ENCODE measurements around the gene PHACTR1. TPM values are rescaled to one million over a fixed set of nuclear protein-coding genes. Genes with fewer than 3 reads are reported as not detected.
A peak's percentile ranks its signal among the peaks of the same experiment; 100 is the strongest.

PHACTR1 gene
- total and polyA plus RNA-seq, 2 donors (not counting 1 experiment from before 2014, with no cell fraction given) = 0.60 to 1.2 TPM

- TF ChIP-seq EZH2 (IDR thresholded peaks at IDR 0.05; ENCODE audit: low read length, missing control alignments) (no peak), CTCF (conservative IDR thresholded peaks at IDR 0.05 in 1 of 2, IDR thresholded peaks at IDR 0.05 in 1 of 2; ENCODE audit: low read depth in 1 of 2, low read length in 2 of 2) (peak; percentile 26 to 56)
- no peak overlapping the region for H3K9ac ChIP-seq (ENCODE audit: insufficient read depth, low read length)
- no peak overlapping the region for H3K4me3 ChIP-seq (replicated peaks in 1 of 4; ENCODE audit: control extremely low read depth in 1 of 4, insufficient read depth in 1 of 4, low read depth in 3 of 4, low read length in 4 of 4)
- no peak overlapping the region for H3K27ac ChIP-seq (ENCODE audit: insufficient read depth, low read length)
- no peak overlapping the region for H2AFZ ChIP-seq (ENCODE audit: low read length)
- H3K4me1 ChIP-seq (ENCODE audit: control insufficient read depth, extremely low read depth, insufficient read depth, low read length) = no peaks in the 10 kb centered on the region
- H3K27me3 ChIP-seq (ENCODE audit: control insufficient read depth, insufficient read depth, low read length) = no peaks in the 10 kb centered on the region
- no peaks in the 10 kb centered on the region for H3K36me3 ChIP-seq (ENCODE audit: control insufficient read depth, insufficient read depth, low read length)
- H4K20me1 ChIP-seq (ENCODE audit: control insufficient read depth, extremely low read depth, insufficient read depth, low read length) = no peaks in the 10 kb centered on the region
- H3K4me2 ChIP-seq (ENCODE audit: extremely low read depth, insufficient read depth, low read length) = no peak overlapping the region
- DNase-seq (ENCODE audit: low read depth in 2 of 2) = peak; percentile 20 to 56
- no peaks in the 10 kb centered on the region for H3K9me3 ChIP-seq (ENCODE audit: control insufficient read depth, insufficient read depth, low read depth, low read length)
- H3K79me2 ChIP-seq (ENCODE audit: control insufficient read depth, insufficient read depth, low read length) = peaks cover 1% of the 10 kb centered on the region
Measured at GRCh38 chr6:13331516-13332348, 615.2 kb downstream of the PHACTR1 start.

- Histone ChIP-seq H3K9ac (ENCODE audit: insufficient read depth, low read length) (no peak overlapping the region), H3K79me2 (ENCODE audit: control insufficient read depth, insufficient read depth, low read length) (no peaks in the 10 kb centered on the region), H2AFZ (ENCODE audit: low read length) (no peak overlapping the region), H3K4me2 (ENCODE audit: extremely low read depth, insufficient read depth, low read length) (no peak overlapping the region), H3K36me3 (ENCODE audit: control insufficient read depth, insufficient read depth, low read length) (no peaks in the 10 kb centered on the region), H3K27me3 (ENCODE audit: control insufficient read depth, insufficient read depth, low read length) (no peaks in the 10 kb centered on the region), H3K4me1 (ENCODE audit: control insufficient read depth, extremely low read depth, insufficient read depth, low read length) (no peaks in the 10 kb centered on the region), H3K27ac (ENCODE audit: insufficient read depth, low read length) (no peak overlapping the region), H4K20me1 (ENCODE audit: control insufficient read depth, extremely low read depth, insufficient read depth, low read length) (no peaks in the 10 kb centered on the region), H3K4me3 (replicated peaks in 1 of 4; ENCODE audit: control extremely low read depth in 1 of 4, insufficient read depth in 1 of 4, low read depth in 3 of 4, low read length in 4 of 4) (no peak overlapping the region), H3K9me3 (ENCODE audit: control insufficient read depth, insufficient read depth, low read depth, low read length) (no peaks in the 10 kb centered on the region)
- TF ChIP-seq CTCF (conservative IDR thresholded peaks at IDR 0.05 in 1 of 2, IDR thresholded peaks at IDR 0.05 in 1 of 2; ENCODE audit: low read depth in 1 of 2, low read length in 2 of 2) (no peak), EZH2 (IDR thresholded peaks at IDR 0.05; ENCODE audit: low read length, missing control alignments) (no peak)
- DNase-seq (ENCODE audit: low read depth in 2 of 2) = no peak
Measured at GRCh38 chr6:13332349-13332706, 615.8 kb downstream of the PHACTR1 start.

GRCh38 chr6:13334953-13335352, 618.4 kb downstream of the PHACTR1 start:
- Histone ChIP-seq H3K9me3 (ENCODE audit: control insufficient read depth, insufficient read depth, low read depth, low read length) (no peaks in the 10 kb centered on the region), H3K79me2 (ENCODE audit: control insufficient read depth, insufficient read depth, low read length) (no peaks in the 10 kb centered on the region), H3K4me1 (ENCODE audit: control insufficient read depth, extremely low read depth, insufficient read depth, low read length) (no peaks in the 10 kb centered on the region), H3K27ac (ENCODE audit: insufficient read depth, low read length) (no peak overlapping the region), H3K4me2 (ENCODE audit: extremely low read depth, insufficient read depth, low read length) (no peak overlapping the region), H3K4me3 (replicated peaks in 1 of 4; ENCODE audit: control extremely low read depth in 1 of 4, insufficient read depth in 1 of 4, low read depth in 3 of 4, low read length in 4 of 4) (no peak overlapping the region), H3K9ac (ENCODE audit: insufficient read depth, low read length) (no peak overlapping the region), H3K36me3 (ENCODE audit: control insufficient read depth, insufficient read depth, low read length) (no peaks in the 10 kb centered on the region), H2AFZ (ENCODE audit: low read length) (no peak overlapping the region), H4K20me1 (ENCODE audit: control insufficient read depth, extremely low read depth, insufficient read depth, low read length) (no peaks in the 10 kb centered on the region), H3K27me3 (ENCODE audit: control insufficient read depth, insufficient read depth, low read length) (no peaks in the 10 kb centered on the region)
- TF ChIP-seq EZH2 (IDR thresholded peaks at IDR 0.05; ENCODE audit: low read length, missing control alignments) (no peak), CTCF (conservative IDR thresholded peaks at IDR 0.05 in 1 of 2, IDR thresholded peaks at IDR 0.05 in 1 of 2; ENCODE audit: low read depth in 1 of 2, low read length in 2 of 2) (no peak)
- DNase-seq (ENCODE audit: low read depth in 2 of 2) = peak in 1 of 2 donors; percentile 57

Measured in fibroblast of lung (primary cell).